ENCODE results near the gene RARRES2. TPM values are rescaled to one million over a fixed set of nuclear protein-coding genes. Genes with fewer than 3 reads are reported as not detected.
A peak's percentile ranks its signal among the peaks of the same experiment; 100 is the strongest.
"Not testable (repeated sequence)": the region's sequence is repeated elsewhere in the genome, so short reads cannot be mapped to it uniquely, and the experiment has no call there.

RARRES2 gene
- total and polyA plus RNA-seq, 4 donors, result 25.1 to 234 (median 68.1) TPM

DNA sequence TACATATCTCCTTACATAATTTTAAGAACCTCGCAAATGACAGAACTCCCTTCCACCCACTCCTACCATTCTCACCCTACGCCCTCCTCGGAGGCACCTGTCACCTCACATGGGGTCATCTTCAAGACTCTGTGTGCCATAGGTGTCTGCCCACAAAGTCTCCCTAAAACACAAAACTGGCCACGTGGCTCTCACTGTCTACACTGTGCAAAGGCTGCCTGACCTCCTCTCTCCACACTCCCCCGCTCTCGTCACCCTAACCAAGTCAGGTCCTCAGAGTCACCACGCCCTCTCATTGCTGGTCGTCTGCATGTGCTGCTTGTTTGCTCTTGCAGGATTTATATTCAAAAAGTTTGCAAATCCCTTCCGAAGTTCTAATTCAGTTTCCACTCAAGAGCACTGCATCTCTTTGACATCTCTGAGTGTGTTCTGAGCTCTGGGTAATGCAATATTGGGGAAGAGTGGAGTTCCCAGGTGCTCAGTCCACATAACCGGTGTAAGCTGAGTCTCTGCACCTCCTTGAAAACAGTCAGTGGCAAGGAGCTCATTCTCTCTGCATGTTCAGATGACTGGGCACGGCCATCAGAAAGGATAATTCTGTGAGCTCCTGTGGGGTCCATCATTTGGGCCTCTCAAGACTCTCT, 36.0 kb downstream of the RARRES2 start:
- DNase-seq (ENCODE audit: low read depth in 4 of 6, low spot score in 6 of 6); H3K27me3 ChIP-seq (ENCODE audit: control insufficient read depth, insufficient read depth, low read length); H3K4me3 ChIP-seq (ENCODE audit: low read depth, low read length); H3K27ac ChIP-seq (ENCODE audit: low read depth, low read length); H3K4me1 ChIP-seq (ENCODE audit: control insufficient read depth, insufficient read depth, low read length); H3K36me3 ChIP-seq (ENCODE audit: control insufficient read depth, insufficient read depth, low read length); H3K9me3 ChIP-seq (ENCODE audit: control insufficient read depth, insufficient read depth, low read length): not testable (repeated sequence)
- WGBS (ENCODE audit: insufficient coverage), result 95% methylated on average over 3 of the region's 11 CpGs

DNA sequence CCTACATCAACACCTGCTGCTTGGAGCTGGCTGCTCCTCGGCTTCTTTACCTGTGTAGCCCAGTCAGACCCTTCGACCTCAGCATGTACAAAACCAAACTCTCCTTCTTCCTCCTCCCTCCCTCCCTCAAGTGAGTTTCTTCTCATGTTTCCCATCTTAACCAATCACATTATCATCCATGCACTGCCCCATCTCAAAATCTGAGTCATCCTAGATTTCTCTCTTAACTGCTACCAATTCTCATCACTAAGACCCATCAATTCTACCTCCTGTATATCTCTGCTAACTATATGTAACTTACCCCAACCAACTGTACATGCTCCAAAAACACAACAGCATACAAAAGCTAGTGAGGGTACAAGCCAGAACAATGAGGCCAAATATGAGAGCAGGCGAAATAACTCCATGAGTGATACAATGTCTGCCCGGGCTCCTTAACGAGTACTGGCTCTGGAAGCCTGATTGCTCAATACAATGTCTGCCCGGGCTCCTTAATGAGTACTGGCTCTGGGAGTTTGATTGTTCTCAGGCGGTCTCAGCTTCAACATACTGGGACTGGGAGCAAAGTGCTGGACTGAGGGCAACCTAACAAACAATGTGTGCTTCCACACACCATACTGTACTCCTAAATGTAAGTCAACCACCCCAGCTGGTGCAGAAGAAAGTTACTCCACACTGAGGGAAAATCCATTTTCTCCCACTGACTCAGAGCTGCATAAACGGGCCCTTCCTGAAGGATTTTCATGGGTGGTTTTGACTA, 36.8 kb downstream of the RARRES2 start:
- not testable (repeated sequence) for H3K27me3 ChIP-seq (ENCODE audit: control insufficient read depth, insufficient read depth, low read length); H3K27ac ChIP-seq (ENCODE audit: low read depth, low read length); DNase-seq (ENCODE audit: low read depth in 4 of 6, low spot score in 6 of 6); H3K36me3 ChIP-seq (ENCODE audit: control insufficient read depth, insufficient read depth, low read length); H3K9me3 ChIP-seq (ENCODE audit: control insufficient read depth, insufficient read depth, low read length); H3K4me3 ChIP-seq (ENCODE audit: low read depth, low read length); H3K4me1 ChIP-seq (ENCODE audit: control insufficient read depth, insufficient read depth, low read length)
- WGBS (ENCODE audit: insufficient coverage), result no CpG with 5 or more reads among the region's 8 CpGs

DNA sequence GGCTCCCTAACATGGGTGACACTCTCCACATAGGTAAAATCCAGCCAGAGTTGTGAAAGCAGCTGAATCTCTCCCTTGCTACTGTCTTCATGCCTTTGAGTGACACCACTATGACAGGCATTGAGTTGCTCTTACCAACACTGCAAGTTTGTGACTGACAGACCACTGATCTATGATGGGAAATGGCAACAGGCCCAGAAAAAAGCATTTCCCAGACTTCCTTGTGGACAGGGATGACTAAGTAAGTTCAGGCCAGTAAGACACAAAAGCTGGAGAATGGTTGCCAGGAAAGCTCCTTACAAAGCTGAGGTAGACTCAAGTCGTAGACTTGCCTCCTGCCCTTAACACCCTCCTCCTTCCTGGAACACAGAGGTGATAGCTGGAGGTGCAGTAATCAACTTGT, 38.5 kb downstream of the RARRES2 start:
- H3K4me3 ChIP-seq (ENCODE audit: low read depth, low read length); DNase-seq (ENCODE audit: low read depth in 4 of 6, low spot score in 6 of 6); H3K36me3 ChIP-seq (ENCODE audit: control insufficient read depth, insufficient read depth, low read length); H3K9me3 ChIP-seq (ENCODE audit: control insufficient read depth, insufficient read depth, low read length); H3K4me1 ChIP-seq (ENCODE audit: control insufficient read depth, insufficient read depth, low read length); H3K27ac ChIP-seq (ENCODE audit: low read depth, low read length); H3K27me3 ChIP-seq (ENCODE audit: control insufficient read depth, insufficient read depth, low read length): not testable (repeated sequence)
- WGBS (ENCODE audit: insufficient coverage), result no CpG with 5 or more reads among the region's 1 CpG

DNA sequence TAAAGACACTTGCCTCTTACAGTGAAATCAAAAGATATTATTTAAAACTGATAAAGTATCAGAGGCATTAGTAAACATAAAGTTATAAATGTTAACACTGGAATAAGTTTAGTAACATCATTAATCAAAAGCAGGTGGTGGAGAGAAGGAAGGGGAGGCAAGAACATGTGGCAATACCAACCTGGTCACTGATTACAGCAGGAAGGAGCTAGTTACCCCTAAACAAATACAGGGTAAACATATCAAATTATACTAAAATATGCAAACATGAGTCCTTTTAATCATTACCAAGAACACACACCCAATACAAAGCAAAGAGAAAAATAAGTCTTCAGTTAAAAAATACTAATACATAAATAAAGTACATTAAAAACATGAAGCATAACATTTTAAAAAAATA, 43.5 kb downstream of the RARRES2 start:
- H3K4me3 ChIP-seq (ENCODE audit: low read depth, low read length); H3K4me1 ChIP-seq (ENCODE audit: control insufficient read depth, insufficient read depth, low read length); H3K27ac ChIP-seq (ENCODE audit: low read depth, low read length); H3K27me3 ChIP-seq (ENCODE audit: control insufficient read depth, insufficient read depth, low read length); H3K9me3 ChIP-seq (ENCODE audit: control insufficient read depth, insufficient read depth, low read length); H3K36me3 ChIP-seq (ENCODE audit: control insufficient read depth, insufficient read depth, low read length); DNase-seq (ENCODE audit: low read depth in 4 of 6, low spot score in 6 of 6): not testable (repeated sequence)

DNA sequence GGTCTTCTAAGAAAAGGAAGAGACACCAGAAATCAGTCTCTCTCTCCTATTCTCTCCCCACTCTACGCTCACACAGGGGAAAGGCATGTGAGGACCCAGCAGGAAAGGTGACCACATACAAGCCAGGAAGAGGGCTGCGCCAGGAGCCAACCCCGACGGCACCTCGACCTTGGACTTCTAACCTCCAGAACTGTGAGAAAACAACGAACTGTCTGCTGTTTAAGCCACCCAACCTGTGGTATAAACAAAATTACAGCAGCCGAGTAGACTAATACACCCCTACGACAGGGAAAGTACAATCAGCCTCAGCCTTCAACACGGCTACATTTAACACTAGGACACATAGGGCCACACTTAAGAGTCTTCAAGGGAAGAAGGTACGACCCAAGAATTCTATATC, 44.6 kb downstream of the RARRES2 start:
- DNase-seq (ENCODE audit: low read depth in 4 of 6, low spot score in 6 of 6); H3K9me3 ChIP-seq (ENCODE audit: control insufficient read depth, insufficient read depth, low read length); H3K27me3 ChIP-seq (ENCODE audit: control insufficient read depth, insufficient read depth, low read length); H3K4me3 ChIP-seq (ENCODE audit: low read depth, low read length); H3K4me1 ChIP-seq (ENCODE audit: control insufficient read depth, insufficient read depth, low read length); H3K27ac ChIP-seq (ENCODE audit: low read depth, low read length); H3K36me3 ChIP-seq (ENCODE audit: control insufficient read depth, insufficient read depth, low read length): not testable (repeated sequence)
- WGBS (ENCODE audit: insufficient coverage), result 83% methylated on average over 1 of the region's 10 CpGs

DNA sequence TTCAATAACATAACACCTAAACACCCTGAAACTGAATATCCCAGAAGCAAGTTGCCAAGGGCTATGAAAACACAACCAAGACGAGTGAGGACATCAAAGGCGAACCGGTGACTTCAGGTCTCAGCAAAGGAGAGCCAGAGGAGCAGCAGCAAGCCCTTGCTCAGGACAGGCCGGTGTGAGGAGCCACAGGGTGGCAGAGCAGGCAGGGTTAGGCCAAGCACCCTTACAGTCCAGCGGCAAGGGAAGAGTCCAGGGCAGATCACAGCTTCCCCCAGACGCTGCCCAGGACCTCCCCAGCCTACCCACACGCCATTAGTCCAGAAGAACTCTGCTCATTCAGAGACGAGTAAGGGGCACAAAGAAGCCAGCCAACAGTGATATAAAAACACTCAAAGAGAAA, 45.8 kb downstream of the RARRES2 start:
- H3K4me1 ChIP-seq (ENCODE audit: control insufficient read depth, insufficient read depth, low read length); H3K27ac ChIP-seq (ENCODE audit: low read depth, low read length); H3K9me3 ChIP-seq (ENCODE audit: control insufficient read depth, insufficient read depth, low read length); DNase-seq (ENCODE audit: low read depth in 4 of 6, low spot score in 6 of 6); H3K4me3 ChIP-seq (ENCODE audit: low read depth, low read length); H3K36me3 ChIP-seq (ENCODE audit: control insufficient read depth, insufficient read depth, low read length); H3K27me3 ChIP-seq (ENCODE audit: control insufficient read depth, insufficient read depth, low read length): not testable (repeated sequence)
- no CpG with 5 or more reads among the region's 8 CpGs for WGBS (ENCODE audit: insufficient coverage)

DNA sequence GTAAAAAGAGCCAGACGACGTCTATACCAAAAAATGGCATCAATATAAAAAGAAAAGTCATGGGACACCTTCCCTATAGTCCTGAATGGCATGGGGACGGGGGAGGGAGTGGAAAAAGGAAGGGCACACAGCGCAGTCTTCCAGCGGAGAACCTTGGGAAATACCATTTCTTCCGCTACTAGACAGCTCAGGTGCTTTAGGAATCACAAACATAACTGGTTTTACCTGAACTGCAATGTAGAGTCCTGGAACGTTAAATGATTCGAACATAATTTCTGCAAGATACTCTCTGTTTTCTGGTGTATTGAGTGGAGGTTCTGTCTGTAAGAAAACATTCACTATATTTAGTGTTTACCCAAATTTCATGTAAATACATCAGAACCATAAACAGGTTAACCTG, 46.4 kb downstream of the RARRES2 start:
- DNase-seq (ENCODE audit: low read depth in 4 of 6, low spot score in 6 of 6); H3K27ac ChIP-seq (ENCODE audit: low read depth, low read length); H3K36me3 ChIP-seq (ENCODE audit: control insufficient read depth, insufficient read depth, low read length); H3K4me1 ChIP-seq (ENCODE audit: control insufficient read depth, insufficient read depth, low read length); H3K27me3 ChIP-seq (ENCODE audit: control insufficient read depth, insufficient read depth, low read length); H3K4me3 ChIP-seq (ENCODE audit: low read depth, low read length); H3K9me3 ChIP-seq (ENCODE audit: control insufficient read depth, insufficient read depth, low read length): not testable (repeated sequence)
- no CpG with 5 or more reads among the region's 8 CpGs for WGBS (ENCODE audit: insufficient coverage)

DNA sequence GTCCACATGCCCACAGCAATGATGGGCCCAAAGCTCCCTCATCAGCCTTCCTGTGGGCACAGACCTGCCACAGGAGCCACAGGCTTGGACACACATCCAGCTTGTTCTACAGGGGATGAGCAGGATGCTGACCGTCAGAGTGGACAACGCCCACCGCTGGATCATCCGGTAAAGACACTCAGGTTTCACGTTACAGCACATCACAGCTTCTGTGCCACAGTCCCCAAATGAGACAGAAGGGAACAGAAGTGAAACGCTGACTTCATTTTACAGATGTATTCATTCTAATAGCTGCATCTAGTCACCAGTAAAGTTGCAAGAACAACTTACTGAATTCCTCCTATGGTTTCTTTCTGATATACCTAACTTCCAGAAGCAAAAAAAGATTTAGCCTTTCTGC, 51.1 kb downstream of the RARRES2 start:
- not testable (repeated sequence) for H3K4me1 ChIP-seq (ENCODE audit: control insufficient read depth, insufficient read depth, low read length); H3K9me3 ChIP-seq (ENCODE audit: control insufficient read depth, insufficient read depth, low read length); H3K4me3 ChIP-seq (ENCODE audit: low read depth, low read length); H3K27ac ChIP-seq (ENCODE audit: low read depth, low read length); H3K27me3 ChIP-seq (ENCODE audit: control insufficient read depth, insufficient read depth, low read length); H3K36me3 ChIP-seq (ENCODE audit: control insufficient read depth, insufficient read depth, low read length); DNase-seq (ENCODE audit: low read depth in 4 of 6, low spot score in 6 of 6)
- 45% methylated on average over 2 of the region's 6 CpGs for WGBS (ENCODE audit: insufficient coverage)

DNA sequence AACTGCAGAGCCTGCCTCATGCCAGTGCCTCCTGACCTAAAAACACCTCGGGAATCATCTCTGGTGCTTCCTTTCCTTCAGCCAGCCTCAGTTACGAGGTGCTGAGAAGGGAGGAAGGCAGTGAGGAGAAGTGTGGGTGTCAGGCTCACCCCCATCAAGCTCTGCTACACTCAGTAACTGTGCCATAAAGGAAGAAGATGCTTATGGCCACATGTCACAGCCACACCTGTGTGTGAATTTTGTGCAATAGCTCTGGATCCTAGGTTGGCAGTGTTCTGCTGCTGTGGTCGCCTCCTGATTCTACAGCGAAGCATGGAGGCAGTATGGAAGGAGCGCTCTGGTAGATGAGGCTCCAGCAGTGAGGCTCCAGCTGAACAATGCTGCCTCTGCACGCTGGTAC, 52.6 kb downstream of the RARRES2 start:
- not testable (repeated sequence) for H3K4me3 ChIP-seq (ENCODE audit: low read depth, low read length); H3K4me1 ChIP-seq (ENCODE audit: control insufficient read depth, insufficient read depth, low read length); H3K27me3 ChIP-seq (ENCODE audit: control insufficient read depth, insufficient read depth, low read length); H3K36me3 ChIP-seq (ENCODE audit: control insufficient read depth, insufficient read depth, low read length); H3K9me3 ChIP-seq (ENCODE audit: control insufficient read depth, insufficient read depth, low read length); H3K27ac ChIP-seq (ENCODE audit: low read depth, low read length)
- DNase-seq (ENCODE audit: low read depth in 4 of 6, low spot score in 6 of 6), result peak in 1 of 6 donors; percentile 37
- WGBS (ENCODE audit: insufficient coverage), result 100% methylated on average over 3 of the region's 6 CpGs
